ELF-1 (cell line): ENCODE results near the gene PRDX3.
"Not testable (repeated sequence)": the region's sequence is repeated elsewhere in the genome, so short reads cannot be mapped to it uniquely, and the experiment has no call there.

Experiments used
- DNase-seq: peaks from one replicate; pipeline ENCODE4 v3.0.0-alpha.2; 2016; ENCODE audit warnings: low read depth, low spot score

PRDX3 gene

DNA sequence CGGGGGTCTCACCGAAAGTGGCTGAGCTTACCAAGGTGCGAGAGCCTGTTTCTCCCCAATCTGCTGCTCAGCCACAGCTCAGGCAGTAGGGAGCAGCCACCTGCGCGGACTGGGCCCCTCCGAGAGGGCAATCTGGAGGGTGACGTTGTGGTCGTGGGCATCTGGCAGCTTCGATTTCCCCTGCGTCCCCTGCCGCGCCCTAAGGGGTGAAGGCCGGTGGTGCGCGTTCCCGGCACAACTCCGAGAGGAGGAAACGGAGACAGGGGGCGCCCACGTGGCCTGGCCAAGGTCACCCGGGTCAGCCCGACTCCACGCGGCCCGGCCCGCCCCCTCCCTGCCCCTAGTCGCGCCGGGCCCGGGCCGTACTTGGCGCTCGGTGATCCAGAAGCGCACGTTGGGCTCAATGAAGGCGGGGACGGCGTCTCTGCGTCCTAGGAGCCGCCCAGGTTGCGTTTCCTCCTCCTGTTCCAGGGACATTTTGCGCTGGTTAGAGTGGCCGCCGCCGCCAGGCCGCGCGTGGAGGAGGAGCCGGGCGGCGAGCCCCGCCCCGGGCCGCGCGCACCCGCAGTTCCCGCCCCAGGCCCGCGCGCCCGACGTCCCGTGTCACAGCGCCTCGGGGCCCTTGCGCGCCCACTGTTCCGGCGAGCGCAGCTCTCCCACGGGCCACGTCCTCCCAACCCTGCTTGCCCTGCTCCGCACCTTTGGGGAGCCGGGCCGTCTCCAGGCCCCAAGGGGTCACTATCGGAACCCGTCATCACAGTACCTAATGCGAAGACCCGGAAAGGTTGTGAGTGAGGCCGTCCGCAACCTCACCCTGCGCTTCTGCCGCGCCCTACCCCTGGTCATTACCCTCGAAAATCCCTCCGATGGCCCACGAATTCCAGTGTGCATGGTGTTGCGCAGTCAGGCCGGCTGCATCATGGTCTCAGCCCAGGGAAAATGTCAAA, 13.2 kb downstream of the PRDX3 start, which contains the start of gene SFXN4:
Gene SFXN4 (minus strand): TSS at position 544 of the 947 bp plus-strand sequence. CDS start 67 bp downstream, at position 477.
- peak; percentile 69 for DNase-seq

GRCh38 chr10:119162452-119163092, 16.0 kb downstream of the PRDX3 start:
- DNase-seq: no peak

DNA sequence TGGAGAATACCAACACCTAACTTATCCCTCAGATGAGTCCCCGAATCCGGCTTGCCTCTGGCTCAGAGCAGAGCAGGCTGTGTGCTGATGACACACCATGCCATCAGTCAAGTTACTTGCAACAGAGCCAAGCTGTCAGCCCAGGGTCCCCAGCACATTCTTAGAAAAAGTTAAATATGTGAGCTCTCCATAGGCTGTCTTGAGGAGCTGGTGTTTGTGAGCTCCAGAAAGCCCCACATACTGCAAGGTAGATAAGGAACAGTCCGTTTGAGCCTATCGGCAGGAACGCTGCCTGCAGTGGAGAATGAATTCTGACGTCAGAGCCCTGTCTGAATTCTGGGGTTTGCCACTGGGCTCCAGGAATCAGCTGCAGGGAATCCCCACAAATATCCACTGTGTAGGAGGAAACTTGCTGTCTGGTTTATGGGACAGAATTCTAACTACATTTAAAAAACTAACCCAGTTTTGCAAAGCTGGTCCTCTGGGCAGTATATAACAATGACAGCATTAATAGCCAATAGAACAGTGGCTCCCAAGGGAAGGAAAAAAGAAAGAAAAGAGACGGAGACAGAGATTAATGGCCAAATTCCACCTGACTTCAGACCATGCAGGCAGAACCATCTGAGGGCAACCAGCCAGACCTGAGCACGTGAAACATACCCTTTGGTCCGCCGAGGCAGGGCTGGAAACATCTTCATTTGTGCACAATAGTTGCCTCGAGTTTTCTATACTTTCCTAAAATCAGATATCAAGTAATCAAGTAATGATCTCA, 16.7 kb downstream of the PRDX3 start:
- no peak for DNase-seq

- no peak for DNase-seq
Measured at GRCh38 chr10:119159332-119159731, 19.3 kb downstream of the PRDX3 start.

- no peak for DNase-seq
Measured at GRCh38 chr10:119153661-119154060, 25.0 kb downstream of the PRDX3 start.

- no peak for DNase-seq
Measured at GRCh38 chr10:119153041-119153440, 25.6 kb downstream of the PRDX3 start.

GRCh38 chr10:119151601-119152000, 27.0 kb downstream of the PRDX3 start:
- not testable (repeated sequence) for DNase-seq

GRCh38 chr10:119149729-119150128, 28.9 kb downstream of the PRDX3 start:
- DNase-seq: peak; percentile 25

DNA sequence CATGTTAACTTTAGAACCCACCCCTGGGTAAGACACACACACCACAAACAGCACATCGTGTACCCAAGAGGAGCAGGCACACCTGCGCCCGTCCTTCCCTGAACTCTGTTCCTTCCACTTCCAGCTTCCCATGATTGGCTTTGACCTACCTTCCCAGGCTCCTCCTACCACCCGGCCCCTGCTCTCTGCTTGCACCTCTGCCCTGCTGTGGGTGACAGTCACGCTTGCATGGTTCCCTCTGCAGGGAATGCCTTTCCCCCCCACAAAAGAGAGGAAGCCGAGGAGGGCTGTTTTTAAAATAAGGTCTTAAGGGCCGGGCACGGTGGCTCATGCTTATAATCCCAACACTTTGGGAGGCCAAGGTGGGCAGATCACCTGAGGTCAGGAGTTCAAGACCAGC, 29.5 kb downstream of the PRDX3 start:
- DNase-seq: no peak

- no peak for DNase-seq
Measured at GRCh38 chr10:119143657-119144056, 35.0 kb downstream of the PRDX3 start.

DNA sequence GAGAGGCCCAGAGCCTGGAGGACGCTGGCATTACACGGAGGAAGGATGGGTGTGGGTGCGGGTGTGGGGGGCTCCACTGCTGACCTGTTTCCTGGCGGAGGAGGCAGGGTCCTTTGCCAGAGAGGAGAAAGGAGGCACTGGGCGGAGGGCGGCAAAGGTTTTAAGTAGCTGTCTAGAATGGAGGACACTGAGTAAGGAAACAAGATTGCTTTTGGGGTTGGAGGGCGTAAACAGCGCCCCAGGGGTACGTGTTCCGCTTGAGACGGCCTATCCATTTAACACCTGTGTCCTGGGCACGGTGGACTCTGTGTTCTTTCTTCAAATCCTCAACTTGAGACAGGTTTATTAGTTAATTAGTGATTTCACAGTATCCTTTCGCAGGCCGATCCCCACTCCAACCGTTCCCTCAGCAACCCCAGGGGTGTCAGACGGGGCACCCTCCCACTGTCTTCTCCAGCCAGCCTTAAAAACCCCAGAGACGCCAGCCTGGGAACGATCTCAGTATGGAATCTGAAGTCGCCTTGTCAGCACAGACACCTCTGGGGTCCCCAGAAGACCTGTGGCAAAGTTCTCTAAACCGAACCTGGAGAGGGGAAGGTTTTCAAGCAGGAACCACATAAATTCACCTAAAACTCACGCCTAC, 37.9 kb downstream of the PRDX3 start:
- no peak for DNase-seq

- DNase-seq: peak; percentile 58
Measured at GRCh38 chr10:119139464-119140067, 39.0 kb downstream of the PRDX3 start.

- no peak for DNase-seq
Measured at GRCh38 chr10:119138346-119139306, 40.0 kb downstream of the PRDX3 start.

GRCh38 chr10:119137878-119138277, 40.7 kb downstream of the PRDX3 start:
- not testable (repeated sequence) for DNase-seq

DNA sequence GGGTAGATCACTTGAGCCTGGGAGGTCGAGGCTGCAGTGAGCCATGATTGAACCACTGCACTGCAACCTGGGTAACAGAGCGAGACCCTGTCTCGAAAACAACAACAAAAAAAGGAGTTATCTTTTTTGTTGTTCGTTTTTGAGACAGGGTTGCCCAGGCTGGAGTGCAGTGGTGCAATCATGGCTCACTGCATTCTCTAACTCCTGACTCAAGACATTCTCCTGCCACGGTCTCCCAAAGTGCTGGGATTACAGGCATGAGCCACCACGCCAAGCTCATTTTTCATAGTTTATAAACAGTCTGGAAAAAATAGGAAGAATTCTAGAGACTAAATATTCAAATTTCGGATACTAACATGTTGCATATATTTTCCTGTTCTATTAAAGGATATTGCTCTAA, 42.5 kb downstream of the PRDX3 start:
- no peak for DNase-seq

- DNase-seq: no peak
Measured at GRCh38 chr10:119135513-119135881, 43.1 kb downstream of the PRDX3 start.

DNA sequence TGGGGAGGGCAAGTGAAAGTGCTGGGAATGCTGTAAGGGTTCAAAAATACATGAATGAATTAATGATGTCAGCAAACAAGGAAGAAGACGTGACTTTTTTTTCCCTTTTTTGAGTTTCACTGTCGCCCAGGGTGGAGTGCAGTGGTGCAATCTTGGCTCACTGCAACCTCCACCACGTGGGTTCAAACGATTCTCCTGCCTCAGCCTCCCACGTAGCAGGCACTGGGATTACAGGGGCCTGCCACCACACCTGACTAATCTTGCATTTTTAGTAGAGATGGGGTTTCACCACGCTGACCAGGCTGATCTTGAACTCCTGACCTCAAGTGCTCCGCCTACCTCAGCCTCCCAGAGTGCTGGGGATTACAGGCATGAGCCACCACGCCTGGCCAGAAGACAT, 44.7 kb downstream of the PRDX3 start:
- DNase-seq: no peak

DNA sequence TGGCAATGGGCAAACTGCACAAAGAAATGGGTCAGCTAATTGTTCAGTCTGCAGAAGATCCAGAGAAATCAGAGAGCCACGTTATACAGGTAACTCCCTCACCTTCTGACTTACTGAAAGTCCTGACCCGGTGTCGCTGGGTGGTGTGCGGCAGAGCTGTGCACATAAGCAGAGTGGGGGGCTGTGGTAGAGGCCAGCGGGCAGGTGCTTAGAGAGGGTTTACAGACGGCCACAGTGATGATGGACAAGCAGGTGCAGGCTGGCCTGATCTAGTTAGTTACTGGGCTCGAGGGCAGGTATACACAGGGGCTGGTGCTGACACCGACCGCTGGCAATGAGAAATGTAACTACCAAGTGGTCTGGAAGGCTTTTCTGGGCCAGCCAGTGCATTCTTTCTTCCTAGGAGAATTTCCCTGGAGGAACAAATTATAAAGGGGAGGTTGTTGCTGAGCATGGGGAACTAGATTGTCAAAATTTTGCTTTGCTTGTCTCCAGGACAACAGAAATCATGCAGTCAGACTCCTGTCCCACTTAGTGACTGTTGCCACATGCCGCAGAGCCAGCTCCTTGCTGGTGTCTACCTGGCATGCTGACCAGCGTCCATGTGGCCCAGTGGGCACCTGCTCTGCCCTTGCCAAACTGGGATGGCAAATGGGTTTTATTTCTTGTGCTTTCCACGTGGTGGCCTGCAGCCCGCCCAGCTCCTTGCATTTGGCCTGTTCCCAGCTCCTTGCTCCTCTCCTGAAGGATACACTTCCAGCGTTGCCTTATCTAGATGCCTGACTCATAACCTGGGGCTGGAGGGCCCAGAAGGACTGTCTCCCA, 45.9 kb downstream of the PRDX3 start:
- no peak for DNase-seq
